ENCODE results near the gene PTCH2.
"Not testable (repeated sequence)": the region's sequence is repeated elsewhere in the genome, so short reads cannot be mapped to it uniquely, and the experiment has no call there.

Gene PTCH2

DNA sequence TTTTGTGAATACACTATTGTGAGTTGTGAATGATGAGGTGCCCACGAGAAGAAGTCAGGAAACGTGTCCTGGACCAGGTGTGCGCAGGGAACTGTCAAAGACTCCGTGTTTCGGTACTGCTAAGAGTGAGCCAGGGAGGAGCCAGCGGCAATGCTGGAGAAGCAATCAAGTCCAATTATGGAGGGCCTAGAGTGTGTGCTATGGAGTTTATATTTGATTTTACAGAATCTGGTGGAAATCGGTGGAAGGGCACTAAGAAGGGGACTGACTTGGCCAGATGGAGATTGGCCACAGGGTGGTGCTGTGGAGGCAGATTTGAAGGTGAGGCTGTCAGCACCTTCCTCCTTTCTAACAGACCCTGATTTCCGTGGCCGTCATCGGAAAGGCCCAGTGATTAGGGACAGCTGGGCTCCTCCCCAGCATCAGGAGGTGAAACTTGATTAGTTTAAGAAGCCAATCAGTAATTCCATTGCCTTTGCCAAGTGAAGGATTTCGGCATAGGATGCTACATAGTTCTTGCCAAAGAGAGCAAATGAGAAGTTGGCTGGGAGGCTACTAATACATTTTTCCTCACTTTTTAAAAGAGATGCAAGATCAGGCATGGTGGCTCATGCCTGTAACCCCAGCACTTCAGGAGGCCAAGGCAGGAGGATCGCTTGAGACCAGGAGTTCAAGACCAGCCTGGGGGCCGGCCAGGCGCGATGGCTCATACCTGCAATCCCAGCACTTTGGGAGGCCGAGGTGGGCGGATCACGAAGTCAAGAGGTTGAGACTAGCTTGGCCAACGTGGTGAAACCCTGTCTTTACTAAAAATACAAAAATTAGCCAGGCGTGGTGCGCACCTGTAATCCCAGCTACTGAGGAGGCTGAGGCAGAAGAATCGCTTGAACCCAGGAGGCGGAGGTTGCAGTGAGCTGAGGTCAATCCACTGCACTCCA is 7.0 kb downstream of the PTCH2 start:
- DNase-seq = peak; percentile 93

DNA sequence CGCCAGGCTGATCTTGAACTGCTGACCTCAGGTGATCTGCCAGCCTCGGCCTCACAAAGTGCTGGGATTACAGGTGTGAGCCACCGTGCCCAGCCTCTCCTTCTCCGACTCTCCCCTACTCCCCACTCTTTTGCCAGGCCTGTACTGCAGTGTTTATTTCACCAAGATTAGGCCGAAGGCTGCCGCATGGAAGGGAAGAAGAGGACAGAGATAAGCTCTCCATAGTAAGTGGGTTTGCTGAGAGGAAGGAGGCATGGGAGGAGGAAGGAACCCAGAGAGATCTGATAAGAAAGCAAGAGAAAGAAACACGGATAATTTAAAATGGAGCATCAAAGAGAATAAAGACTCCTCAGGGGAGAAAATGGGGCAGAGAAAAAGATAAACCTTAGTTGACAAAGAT is 8.7 kb downstream of the PTCH2 start:
- no peak for DNase-seq

DNA sequence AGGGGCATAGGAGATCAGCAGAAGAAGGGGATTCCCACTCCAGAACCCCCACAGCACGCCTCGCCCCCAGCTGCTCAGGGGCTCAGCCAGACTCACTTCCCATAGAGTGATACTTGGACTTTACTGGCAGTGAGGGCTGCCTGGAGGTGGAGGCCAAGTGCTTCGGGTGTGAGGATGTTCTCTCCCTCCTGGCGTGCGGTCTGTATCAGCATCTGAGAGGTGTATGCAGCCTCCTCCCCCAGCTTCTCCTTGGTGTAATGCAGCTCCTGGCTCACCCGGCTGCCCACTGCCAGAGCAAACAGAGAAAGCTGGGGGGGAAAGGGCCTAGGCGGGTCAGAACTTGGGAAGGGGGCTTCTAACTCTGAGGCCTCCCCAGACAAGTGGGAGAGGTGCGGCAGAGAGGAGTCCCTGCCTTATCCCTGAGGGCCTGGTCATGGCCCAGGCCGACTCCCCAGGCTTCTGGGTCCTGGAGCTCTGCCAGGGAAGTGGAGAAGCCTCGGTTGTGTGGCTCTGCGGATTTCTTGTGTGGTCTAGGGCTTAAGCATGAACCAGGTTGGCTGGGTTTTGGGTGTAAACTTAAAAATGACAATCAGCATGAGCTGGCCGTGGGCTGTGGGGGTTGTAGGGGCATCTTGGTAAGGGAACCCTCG is 10.9 kb downstream of the PTCH2 start:
- no peak for DNase-seq

DNA sequence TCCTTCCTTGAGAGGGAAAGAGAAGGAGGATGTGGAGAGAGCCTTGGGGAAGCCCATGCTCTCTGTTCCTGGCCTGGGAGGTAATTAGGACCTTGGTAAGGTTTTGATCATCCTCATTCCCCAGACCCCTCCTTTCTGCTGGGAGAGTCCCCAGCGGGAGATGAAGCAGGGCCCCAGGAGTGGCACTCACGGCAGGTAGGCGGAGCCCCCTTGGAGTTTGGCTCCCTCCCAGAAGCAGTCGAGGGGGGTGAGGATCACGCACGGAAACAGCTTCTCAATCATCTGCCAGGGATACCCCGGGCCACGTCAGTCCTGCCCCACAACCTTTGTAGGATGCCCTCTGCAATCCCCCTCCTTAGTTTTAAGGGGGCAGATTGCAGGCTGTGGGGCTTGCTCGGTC is 11.5 kb downstream of the PTCH2 start:
- DNase-seq = no peak

DNA sequence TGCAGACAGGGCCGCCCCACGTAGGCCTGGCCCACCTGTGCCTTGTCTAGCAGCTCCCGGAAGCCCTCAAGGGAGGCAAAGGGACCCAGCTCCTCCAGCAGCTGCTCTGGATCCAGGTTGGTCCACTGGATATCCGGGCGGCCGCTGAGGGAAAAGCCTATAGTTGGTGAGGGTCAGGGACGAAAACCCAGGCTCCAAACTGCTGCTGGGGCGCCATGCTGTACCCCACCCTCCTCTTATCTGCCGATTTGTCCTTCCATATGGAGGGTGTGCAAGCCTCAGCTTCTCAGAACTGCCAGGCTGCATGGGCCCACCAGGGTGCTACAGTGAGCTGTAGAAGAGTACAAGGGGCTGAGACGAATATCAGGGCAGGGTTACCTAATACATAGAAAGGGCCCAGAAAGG is 12.2 kb downstream of the PTCH2 start:
- DNase-seq = no peak

DNA sequence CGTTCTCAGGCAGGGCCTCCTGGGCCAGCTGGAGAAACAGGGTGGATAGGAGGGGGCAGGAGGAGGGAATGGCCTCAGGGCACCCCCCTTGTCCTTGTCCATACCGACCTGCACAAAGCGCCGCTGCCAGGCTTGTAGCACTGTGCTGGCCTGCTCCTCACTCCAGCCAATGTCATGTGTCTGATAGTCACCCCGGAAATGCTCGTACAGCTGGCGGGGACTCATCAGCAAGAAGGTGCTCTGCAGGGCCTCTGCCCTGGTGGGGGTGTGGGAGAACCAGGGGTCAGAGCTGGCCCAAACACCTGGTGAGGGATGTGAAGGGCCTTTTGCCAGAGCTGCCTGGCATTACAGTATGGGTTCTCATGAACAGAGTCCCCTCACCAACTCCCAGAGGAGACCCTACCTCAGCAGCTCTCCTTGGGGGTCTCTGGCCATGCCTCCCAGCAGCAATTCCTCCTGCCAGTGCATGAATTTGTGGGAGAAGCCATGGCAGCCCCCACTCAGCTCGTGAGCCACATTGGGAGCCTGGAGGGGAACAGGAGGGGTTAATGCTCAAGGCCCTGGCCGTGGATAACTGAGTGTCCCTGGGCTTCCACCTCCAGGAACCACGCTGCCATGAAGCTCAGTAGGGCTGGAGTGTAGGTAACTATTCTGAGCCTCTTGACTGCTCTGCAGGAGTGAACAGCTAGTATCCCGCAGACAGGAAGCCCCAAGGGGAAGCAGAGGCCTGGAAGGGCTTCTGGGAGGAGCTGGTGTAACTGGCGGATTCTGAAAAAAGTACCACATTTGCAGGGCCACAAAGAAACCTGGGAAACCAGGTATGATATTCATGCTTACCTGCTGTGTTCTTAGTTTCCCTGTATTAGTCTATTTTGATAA is 13.3 kb downstream of the PTCH2 start:
- no peak for DNase-seq

DNA sequence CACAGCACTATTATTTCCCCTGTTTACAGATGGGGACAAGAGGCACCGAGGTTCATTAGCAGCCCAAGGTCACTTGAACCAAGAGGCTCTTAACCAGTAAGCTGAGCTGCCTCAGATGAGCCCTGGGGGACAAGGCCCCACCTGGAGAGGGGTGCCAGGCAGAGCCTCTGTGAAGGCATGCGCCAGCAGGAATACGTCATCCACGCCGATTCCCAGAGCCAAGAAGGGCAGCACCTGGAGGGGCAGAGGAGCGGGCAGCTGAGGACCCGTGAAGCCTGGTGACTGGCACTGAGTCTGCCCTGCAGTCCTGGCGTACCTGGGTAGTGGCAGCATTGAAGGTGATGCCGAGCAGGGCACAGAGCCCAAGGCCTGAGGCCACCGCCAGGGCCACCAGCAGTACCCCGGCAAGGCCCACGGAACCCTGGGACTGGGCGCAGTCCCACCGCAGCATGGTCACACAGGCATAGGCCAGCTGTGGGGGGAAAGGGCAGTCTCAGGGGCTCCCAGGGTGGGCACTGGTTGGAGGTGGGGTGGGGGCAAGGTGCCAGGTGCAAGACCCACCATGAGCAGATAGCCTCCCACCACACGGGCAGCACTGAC is 14.1 kb downstream of the PTCH2 start:
- no peak for DNase-seq

DNA sequence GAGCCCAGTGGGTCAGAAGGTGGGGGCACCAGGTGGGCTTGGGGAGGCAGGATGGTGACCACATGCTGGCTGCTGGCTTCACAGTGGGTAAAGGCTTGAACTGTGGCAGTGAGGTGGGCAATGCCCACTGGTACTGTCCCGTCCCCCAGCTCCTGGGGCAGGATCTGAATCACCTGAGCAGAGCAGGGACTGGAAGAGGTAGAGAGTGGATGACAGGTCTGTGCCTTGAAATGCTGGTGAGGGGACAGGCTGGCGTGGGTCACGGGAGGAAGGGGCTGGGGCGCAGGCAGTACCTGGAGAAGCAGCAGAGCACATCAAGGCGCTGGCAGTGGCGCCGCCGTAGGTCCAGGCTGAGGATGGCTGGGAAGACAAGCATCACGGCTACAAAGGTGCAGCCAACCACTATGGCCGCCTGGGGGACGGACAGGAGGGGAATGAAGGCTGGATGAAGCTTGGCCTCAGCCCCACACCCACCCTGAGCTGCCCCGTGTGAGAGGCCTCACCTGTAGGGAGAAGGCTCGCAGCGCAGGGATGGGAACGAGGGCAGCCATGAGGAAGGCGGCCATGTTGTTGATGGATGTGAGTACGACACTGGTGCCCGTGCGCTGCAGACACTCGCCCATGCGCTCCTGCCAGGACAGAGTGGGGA is 14.9 kb downstream of the PTCH2 start:
- DNase-seq = no peak

DNA sequence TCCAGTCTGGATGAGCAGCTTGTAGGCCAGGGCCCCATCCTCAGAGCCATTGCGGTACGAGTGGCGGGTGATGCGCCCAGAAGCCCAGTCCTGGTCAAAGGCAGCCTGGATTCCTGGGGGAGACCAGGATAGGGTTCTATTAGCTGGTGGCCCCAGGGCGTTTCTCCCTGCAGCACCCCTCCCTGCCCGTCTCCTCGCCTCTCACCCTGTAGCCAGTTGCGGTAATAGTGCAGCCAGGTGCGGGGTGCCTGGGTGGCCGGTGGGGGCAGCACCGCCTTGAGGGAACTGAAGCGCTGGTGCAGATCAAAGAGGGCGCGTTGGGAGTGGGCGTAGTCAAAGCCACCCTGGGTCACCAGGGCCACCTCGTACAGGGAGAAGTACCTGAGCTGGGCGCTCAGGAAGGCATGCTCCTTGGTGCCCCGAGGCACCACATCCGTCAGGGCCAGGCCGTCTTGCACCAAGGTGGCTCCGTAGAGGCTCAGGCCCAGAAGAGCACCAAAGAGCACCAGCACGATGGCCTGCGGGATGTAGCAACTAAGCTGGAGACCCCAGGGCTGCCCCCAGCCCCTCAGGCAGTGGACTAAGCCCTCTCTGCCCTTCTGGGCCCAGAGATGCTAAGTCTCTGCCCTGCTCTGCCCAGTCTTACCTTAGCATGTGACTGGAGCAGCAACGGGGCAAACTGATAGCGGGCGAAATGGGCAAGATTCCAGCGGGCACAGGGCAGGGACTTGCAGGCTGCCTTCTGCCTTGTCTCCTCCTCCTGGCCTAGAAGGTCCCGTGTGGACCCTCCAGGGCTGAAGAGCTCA is 15.7 kb downstream of the PTCH2 start:
- DNase-seq = no peak

DNA sequence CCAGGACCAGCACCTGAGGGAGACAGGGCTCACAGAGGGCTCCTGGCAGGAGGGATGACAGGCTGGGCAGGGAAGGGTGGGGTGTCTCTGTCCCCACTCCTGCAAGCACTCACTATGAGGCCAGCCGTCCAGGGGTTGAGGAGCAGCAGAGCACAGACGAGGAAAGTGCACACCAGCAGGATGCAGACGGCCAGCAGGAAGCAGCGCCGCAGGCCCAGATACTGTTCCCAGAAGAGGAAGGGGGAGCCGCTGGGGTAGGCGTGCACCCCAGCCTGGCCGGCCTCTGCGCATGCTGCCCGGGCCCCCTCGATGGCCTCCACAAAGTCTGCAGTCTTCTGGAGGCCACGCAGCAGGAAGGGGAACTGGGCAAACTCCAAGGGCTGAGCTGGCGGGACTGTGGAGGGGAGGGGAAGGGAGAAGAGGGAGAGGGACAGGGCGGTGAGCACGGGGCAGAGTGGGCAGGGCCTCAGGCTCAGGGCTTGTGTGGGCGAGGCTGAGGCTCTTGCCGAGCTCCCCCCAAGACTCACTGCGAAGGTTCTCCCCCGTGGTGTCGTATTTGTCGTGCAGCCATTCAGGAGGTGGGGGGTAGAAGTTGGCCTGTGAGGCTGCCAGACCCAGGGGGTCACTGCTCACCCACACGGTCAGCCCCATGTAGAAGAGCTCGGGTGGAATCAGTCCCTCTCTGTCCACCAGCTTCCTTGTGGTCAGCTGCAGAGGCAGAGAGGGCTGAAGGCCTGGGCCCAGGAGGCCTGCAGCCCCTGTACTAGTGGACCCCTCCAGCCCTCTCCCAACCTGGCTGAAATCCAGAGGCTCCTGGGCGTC is 16.5 kb downstream of the PTCH2 start:
- no peak for DNase-seq

DNA sequence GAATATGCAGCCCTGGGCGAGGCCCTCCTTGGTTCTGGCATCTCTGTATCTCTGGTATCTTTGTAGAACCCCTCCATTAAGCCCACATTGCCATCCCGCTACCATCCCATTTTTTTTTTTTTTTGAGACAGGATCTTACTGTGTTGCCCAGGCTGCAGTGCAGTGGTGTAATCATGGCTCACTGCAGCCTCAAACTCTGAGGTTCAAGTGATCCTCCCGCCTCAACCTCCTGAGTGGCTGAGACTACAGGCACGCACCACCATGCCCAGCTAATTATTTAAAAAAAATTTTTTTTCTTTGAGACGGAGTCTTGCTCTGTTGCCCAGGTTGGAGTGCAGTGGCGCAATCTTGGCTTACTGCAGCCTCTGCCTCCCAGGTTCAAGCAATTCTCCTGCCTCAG is 18.7 kb downstream of the PTCH2 start:
- DNase-seq = not testable (repeated sequence)

DNA sequence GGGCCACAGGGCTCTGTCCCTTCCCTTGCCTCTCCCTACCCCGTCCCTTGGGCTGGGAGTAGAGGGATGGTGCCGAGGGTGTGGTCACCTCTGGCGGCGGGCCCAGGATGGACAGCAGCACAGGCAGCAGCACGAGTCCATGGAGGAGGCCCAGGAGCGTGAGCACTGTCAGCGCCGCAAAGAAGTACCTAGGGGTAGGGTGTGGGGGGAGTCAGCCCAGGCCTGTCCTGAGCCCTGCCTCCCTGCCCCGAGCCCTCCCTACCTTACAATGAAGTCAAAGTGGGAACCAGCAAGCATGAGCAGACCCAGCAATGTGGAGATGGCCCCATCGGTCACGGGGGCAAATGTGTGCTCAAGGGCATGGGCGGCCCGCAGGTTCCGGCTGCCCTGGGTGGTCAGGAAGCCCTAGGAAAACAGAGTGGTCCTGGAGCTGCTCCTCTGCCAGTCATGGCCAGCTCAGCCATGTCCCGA is 20.0 kb downstream of the PTCH2 start:
- DNase-seq = no peak

DNA sequence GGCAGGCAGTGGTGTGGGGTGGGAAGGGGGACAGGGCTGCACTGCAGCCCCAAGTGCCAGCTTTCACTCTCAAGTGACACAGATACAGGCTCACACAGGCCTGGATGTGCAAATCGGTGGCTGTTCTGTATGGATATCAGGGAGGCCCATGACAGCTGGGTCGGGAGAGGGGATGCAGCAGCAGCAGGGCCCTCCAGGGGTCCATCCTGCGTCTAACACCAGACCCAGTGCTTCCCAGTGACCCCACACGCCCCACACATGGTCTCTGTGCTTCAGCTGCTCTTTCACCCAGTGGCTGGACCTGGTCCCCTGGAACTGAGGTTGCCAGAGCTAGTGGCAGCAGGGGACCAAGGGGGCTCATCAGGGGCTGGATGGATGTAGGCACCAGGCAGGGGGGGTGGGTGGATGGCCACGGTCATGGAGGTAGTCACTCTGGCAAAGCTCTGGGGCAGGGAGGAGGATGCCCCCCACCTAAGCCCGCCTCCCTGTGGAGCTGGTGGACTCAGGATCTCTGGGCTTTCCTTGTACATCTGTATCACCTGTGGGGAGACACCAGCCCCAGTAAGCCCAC is 20.8 kb downstream of the PTCH2 start:
- DNase-seq = no peak

DNA sequence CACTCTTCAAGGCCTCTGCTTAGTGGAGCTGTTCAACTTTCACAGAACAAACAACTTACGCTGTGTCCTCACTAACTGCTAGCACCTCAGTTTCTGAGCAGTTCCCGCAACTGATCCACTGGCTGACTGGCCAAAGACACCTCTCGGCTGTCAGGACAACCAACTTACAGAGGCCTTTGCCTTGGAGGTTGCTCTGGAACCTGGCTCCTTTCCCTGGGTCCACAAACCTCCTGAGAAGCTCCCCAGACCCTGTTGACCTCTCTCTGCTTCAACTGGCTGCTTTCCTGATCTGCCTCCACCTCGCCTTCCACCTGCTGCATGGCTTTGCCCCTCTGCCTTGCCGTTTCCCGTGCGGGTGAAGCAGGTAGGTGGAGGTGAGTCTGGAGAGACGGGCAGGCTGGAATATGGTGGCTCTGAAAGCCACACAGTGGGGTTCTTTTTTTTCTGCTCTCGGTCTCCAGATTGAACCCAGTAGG is 21.8 kb downstream of the PTCH2 start:
- no peak for DNase-seq

DNA sequence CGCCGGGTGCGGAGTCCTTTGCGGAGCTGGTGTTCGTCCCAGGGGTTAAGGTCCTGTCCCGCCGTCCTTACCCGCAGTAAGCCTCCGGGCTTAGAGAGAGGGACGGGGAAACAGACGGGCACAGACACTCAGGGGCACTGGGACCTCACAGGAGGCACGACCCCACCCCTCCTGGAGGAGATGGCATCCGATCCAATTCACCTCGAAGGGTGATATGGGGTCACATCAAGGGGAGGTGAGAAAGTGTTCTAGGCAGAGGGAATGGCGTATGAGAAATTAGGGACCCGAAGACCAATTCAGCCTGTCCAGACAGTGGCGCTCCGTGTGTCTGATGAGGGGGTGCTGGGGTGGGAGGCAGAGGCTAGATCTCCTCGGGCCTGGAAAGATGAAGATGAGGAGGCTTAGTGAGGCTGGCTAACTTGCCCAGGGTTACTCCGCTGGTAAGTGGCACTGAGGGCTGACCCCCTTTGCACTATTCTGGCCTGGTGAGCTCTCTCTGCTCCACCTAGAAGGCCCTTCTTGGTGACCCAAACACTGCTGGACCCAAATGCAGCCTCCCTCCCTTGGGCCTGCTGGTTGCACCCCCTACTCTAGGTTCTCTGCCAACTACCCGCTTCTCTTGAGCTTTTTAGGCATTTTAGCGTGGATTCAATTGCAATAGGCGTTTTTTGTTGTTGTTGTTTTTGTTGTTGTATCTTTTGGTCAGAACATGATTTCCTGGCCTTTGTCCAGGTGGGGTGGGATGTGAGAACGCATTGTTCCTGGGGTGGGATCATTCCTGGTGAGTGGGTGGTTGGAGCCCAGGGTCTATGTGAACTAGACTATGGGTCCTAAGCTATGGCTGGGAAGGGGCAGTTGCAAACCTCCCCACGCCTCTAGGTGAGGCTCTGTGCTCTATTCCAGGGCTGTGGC is 22.5 kb downstream of the PTCH2 start:
- DNase-seq = no peak

DNA sequence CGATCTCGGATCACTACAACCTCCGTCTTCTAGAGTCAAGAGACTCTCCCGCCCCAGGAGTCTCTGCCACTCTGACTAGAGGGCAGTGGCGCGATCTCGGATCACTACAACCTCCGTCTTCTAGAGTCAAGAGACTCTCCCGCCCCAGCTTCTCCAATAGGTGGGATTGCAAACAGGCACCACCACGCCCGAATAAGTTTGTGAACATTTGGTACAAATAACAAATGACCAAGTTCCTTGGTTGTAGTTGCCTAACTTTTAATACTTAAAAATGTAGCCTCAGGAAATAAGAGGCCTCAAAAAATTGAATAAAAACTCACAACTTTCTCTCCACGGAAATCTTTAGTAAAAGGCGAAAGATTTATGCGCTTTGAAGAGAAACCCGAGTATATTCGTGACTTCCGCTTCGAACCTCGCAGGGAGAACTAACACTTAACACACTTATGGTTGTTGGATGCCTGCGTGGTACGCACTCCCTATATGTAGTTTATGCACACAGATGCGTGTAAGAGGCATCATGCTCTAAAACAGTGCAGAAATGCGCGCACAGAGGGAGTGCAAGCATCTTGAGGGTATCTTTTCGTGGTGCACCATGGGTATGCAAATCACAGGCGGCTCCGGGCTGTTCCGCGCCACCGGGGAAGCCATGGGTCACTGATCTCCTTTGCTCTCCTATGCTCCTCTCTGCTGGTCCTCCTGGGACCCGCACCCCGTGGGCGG is 23.3 kb downstream of the PTCH2 start:
- DNase-seq = peak; percentile 79

DNA sequence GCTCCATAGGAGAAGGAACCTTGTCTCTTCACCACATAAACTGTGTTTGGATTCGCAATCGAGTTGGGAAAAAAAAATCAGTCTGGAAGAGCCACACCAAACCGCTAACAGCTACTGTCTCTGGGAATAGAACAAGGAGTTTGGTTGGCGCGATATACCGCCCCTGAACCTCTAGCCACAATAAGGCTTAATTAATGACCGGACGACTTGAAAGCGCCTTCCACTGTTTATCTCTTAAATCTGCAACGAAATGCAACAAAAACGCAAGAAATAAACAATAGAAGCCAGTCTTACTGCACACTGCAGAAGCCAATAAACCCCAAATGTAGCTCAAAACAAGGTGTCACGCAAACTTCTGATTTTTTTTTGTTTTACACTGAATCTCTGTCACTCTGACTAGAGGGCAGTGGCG is 23.9 kb downstream of the PTCH2 start:
- DNase-seq = no peak
